Mesodermal cell (in vitro differentiated cells): ENCODE measurements around the gene VSTM4.

Source experiments
- H3K27ac ChIP-seq: 2 replicates; pipeline ENCODE4 v1.7.0; 2013; ENCODE audit warnings: mild to moderate bottlenecking, low read depth, low read length, moderate library complexity; ENCODE audit not compliant: severe bottlenecking
- H3K36me3 ChIP-seq: 2 replicates; pipeline ENCODE4 v1.7.1; 2013; ENCODE audit warnings: mild to moderate bottlenecking, low read length, moderate library complexity; ENCODE audit not compliant: control insufficient read depth, insufficient read depth
- H3K4me1 ChIP-seq: one replicate; pipeline ENCODE4 v1.7.1; 2013; ENCODE audit warnings: mild to moderate bottlenecking, low read length; ENCODE audit not compliant: insufficient read depth, control insufficient read depth, poor library complexity, severe bottlenecking
- H3K4me3 ChIP-seq: 2 replicates; pipeline ENCODE4 v1.7.0; 2013; ENCODE audit warnings: low read length, control low read depth, mild to moderate bottlenecking; ENCODE audit not compliant: insufficient read depth, poor library complexity, severe bottlenecking; ENCODE audit errors: extremely low read depth
- H3K9me3 ChIP-seq: 2 replicates; pipeline ENCODE4 v1.7.1; 2013; ENCODE audit warnings: mild to moderate bottlenecking, low read length, moderate library complexity; ENCODE audit not compliant: control insufficient read depth
- whole genome bisulfite sequencing, 2 experiments: methylation state at CpG; one replicate each; pipeline ENCODE4 v1.1.5; 2013; ENCODE audit warnings: missing lambda C conversion rate in 2 of 2; ENCODE audit not compliant: insufficient coverage in 2 of 2; 5-methylcytosine and 5-hydroxymethylcytosine counted together

VSTM4 gene

GRCh38 chr10:49054753-49055152 lies 60.6 kb downstream of the VSTM4 start:
- no peak overlapping the region for H3K4me3 ChIP-seq
- no peaks in the 10 kb centered on the region for H3K9me3 ChIP-seq
- 79 to 94% methylated on average over 1 to 2 of the region's 5 CpGs for WGBS, 2 experiments
- no peaks in the 10 kb centered on the region for H3K36me3 ChIP-seq
- H3K4me1 ChIP-seq, result no peaks in the 10 kb centered on the region
- H3K27ac ChIP-seq, result no peak overlapping the region

GRCh38 chr10:49053998-49054692 lies 61.2 kb downstream of the VSTM4 start:
- no peaks in the 10 kb centered on the region for H3K4me1 ChIP-seq
- no peak overlapping the region for H3K4me3 ChIP-seq
- H3K36me3 ChIP-seq, result no peaks in the 10 kb centered on the region
- H3K27ac ChIP-seq, result no peak overlapping the region
- no peaks in the 10 kb centered on the region for H3K9me3 ChIP-seq
- 86 to 100% methylated on average over 1 to 4 of the region's 5 CpGs for WGBS, 2 experiments

- Histone ChIP-seq H3K4me3 (no peak overlapping the region), H3K27ac (no peak overlapping the region), H3K4me1 (no peaks in the 10 kb centered on the region), H3K9me3 (no peaks in the 10 kb centered on the region), H3K36me3 (no peaks in the 10 kb centered on the region)
- WGBS, 2 experiments, result 91 to 96% methylated on average over 8 to 9 of the region's 11 CpGs
Observed at GRCh38 chr10:49053053-49053997, 62.0 kb downstream of the VSTM4 start.

GRCh38 chr10:49052069-49052468 lies 63.3 kb downstream of the VSTM4 start:
- no peak overlapping the region for H3K4me3 ChIP-seq
- no peaks in the 10 kb centered on the region for H3K36me3 ChIP-seq
- H3K9me3 ChIP-seq, result no peaks in the 10 kb centered on the region
- no CpG with 5 or more reads among the region's 1 CpG for WGBS, 2 experiments
- H3K27ac ChIP-seq, result no peak overlapping the region
- no peaks in the 10 kb centered on the region for H3K4me1 ChIP-seq

GRCh38 chr10:49050906-49051305 lies 64.4 kb downstream of the VSTM4 start:
- no peaks in the 10 kb centered on the region for H3K9me3 ChIP-seq
- H3K27ac ChIP-seq, result no peak overlapping the region
- WGBS, 2 experiments, result 87 to 90% methylated on average over 2 to 3 of the region's 3 CpGs
- no peaks in the 10 kb centered on the region for H3K36me3 ChIP-seq
- no peak overlapping the region for H3K4me3 ChIP-seq
- H3K4me1 ChIP-seq, result no peaks in the 10 kb centered on the region

- Histone ChIP-seq H3K27ac (no peak overlapping the region), H3K4me1 (no peaks in the 10 kb centered on the region), H3K9me3 (no peaks in the 10 kb centered on the region), H3K36me3 (no peaks in the 10 kb centered on the region), H3K4me3 (no peak overlapping the region)
- 100% methylated on average over 1 of the region's 2 CpGs; no CpG with 5 or more reads in 1 of the 2 experiments for WGBS, 2 experiments
Observed at GRCh38 chr10:49050366-49050765, 65.0 kb downstream of the VSTM4 start.

- Histone ChIP-seq H3K27ac (no peak overlapping the region), H3K9me3 (no peaks in the 10 kb centered on the region), H3K4me3 (no peak overlapping the region), H3K4me1 (no peaks in the 10 kb centered on the region), H3K36me3 (no peaks in the 10 kb centered on the region)
- 81 to 100% methylated on average over 1 to 3 of the region's 4 CpGs for WGBS, 2 experiments
Observed at GRCh38 chr10:49049660-49050059, 65.7 kb downstream of the VSTM4 start.

- 92 to 93% methylated on average over 7 to 9 of the region's 11 CpGs for WGBS, 2 experiments
Observed at GRCh38 chr10:49047128-49047639, 68.1 kb downstream of the VSTM4 start.

GRCh38 chr10:49044293-49045193 lies 70.8 kb downstream of the VSTM4 start:
- Histone ChIP-seq H3K4me3 (no peak overlapping the region), H3K27ac (no peak overlapping the region), H3K9me3 (no peaks in the 10 kb centered on the region), H3K4me1 (no peaks in the 10 kb centered on the region), H3K36me3 (no peaks in the 10 kb centered on the region)
- 92% methylated on average over 2 of the region's 5 CpGs; no CpG with 5 or more reads in 1 of the 2 experiments for WGBS, 2 experiments

More at GRCh38 chr10:49047128-49047639, 68.1 kb downstream of the VSTM4 start:
- Histone ChIP-seq H3K27ac (no peak overlapping the region), H3K9me3 (no peaks in the 10 kb centered on the region), H3K4me1 (no peaks in the 10 kb centered on the region), H3K36me3 (no peaks in the 10 kb centered on the region), H3K4me3 (no peak overlapping the region)

- Histone ChIP-seq H3K36me3 (no peaks in the 10 kb centered on the region), H3K27ac (no peak overlapping the region), H3K4me1 (no peaks in the 10 kb centered on the region), H3K4me3 (no peak overlapping the region), H3K9me3 (no peaks in the 10 kb centered on the region)
- 82 to 90% methylated on average over 3 to 4 of the region's 4 CpGs for WGBS, 2 experiments
Observed at GRCh38 chr10:49040601-49041000, 74.7 kb downstream of the VSTM4 start.
